NCI-H446 treated with DMSO at 0.1 percent for 48 hours (cell line): ENCODE measurements around the gene SRRM3.
"Not testable (repeated sequence)": the region's sequence is repeated elsewhere in the genome, so short reads cannot be mapped to it uniquely, and the experiment has no call there.

ENCODE experiments used
- DNase-seq: peaks from one replicate; lab custom pipeline; 2025; lab: John Stamatoyannopoulos, UW

The SRRM3 gene

DNA sequence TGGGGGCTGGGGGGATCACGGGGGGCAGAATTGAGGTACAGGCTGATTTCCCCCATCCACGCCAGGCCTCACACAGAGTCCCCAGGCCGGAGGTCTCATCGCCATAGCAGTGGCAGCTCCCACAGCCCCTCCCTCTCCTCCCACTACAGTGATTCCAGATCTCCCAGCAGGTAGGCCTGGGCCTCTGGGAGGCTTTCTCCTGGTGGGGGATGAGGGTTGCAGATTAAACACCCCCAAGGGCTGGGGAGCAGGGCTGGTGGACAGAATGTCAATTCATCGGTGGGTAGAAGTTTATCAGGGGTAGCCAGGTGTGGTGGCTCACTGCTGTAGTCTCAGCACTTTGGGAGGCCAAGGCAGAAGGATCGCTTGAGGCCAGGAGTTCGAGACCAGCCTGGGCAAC is 63.6 kb downstream of the SRRM3 start:
- no peak for DNase-seq

DNA sequence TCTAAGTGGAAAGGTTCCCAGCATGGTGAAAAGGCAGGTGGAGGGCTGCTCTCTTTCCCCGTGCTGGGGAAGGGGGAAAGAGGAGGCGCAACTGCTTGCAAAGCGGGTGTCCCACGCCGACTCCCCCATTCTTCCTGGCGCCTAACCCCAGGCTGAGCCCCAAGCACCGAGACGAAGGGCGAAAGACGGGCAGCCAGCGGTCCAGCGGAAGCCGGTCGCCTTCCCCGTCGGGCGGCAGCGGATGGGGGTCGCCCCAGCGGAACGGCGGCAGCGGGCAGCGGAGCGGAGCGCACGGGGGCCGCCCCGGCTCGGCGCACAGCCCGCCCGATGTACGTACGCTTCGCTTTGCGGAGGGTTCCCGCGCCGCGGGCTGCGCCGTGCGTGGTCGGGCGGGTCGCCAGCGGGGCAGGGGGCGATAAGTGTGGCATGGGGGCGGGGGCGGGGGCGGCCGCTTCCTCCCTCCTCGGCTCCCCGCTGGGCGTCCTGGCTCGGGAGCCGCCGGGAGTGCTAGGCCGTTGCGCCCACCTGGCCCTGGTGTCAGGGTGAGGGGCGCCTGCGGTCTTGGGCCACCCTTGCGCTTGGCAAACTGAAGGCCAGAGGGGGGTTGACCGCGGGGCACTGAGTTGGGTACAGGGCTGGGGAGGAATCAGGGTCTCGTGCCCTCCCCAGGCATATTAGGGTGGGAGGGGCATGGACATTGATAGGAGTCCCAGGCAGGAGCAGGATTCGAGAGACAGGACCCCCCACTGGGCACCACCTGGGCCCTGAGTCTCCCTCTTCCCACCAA is 65.6 kb downstream of the SRRM3 start:
- no peak for DNase-seq

DNA sequence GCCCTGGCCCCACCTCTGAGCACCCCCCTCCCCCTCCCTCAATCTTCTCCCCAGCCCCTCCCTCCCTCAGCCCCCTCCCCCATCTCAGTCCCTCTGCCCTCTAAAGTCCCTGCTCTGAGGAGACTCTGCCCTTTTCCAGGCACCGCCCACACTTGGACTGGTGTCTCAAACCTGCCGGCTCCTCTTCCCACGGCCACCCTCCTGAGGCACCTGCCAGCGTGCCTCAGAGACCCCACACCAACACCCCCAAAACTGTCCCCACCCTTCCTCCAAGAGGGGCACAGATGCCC is 66.1 kb downstream of the SRRM3 start:
- DNase-seq: no peak

DNA sequence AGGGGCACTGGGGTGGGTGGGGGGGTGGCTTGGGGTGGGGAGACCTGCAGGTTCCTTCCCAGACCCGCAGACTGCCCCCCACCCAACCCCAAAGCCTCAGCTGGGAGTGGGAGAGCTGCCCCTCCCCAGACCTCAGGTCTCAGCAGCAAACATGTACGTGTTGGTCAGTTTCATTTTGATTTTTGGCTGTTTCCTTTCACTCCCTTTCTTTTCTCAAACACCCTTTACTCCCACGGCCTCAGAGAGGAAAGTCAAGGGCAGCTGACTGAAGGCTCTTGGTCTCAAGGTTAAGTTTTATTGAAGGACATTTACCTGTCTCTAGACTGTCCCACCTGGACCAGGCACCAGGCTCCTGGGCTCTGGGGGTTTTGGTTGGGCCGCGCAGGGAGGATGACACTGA is 66.7 kb downstream of the SRRM3 start:
- DNase-seq: no peak

DNA sequence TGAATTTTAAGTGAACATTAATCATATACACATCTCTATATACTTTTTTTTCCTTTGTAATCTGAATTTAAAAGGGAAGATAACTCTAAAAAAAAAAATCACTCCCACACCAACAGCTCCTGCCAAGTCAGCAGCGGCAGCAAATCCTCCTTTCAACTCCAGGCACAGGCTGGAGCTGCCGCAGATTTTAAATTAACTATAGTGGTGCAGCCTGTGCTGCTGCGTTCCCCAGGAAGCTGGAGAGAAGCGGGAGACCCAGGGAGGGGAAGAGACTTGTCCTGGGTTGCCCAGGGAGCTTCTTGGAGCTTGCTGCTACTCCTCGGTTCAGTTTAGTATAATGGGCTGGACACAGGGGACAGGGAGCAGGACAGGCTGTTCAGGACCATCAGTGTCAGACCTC is 68.2 kb downstream of the SRRM3 start:
- no peak for DNase-seq

DNA sequence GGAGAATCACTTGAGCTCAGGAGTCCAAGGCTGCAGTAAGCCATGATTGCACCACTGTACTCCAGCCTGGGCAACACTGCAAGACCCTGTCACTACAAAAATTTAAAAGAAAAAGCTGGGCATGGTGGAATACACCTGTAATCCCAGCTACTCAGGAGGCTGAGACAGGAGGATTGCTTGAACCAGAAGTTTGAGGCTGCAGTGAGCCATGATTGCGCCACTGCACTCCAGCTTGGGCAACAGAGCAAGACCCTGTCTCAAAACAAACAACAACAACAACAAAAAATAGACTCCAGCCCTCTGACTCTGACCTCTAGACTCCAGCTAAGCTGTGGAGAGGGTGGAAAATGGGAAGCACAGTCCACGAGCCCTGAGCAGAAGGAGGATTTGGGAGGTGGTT is 69.7 kb downstream of the SRRM3 start:
- DNase-seq: not testable (repeated sequence)

DNA sequence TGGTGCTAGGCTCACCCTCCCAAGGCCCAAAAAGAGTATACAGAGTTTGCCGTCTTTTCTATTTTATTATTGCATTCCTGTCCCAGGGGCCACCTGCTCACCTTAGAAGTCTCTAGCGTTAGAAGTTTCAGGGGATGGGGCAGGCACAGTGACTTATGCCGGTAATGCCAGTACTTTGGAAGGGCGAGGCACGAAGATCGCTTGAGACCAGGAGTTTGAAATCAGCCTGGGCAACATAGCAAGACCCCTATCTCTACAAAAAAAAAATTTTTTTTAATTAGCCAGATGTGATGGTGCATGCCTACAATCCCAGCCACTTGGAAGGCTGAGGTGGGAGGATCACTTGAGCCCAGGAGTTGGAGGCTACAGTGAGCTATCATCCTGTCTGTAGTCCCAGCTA is 70.4 kb downstream of the SRRM3 start:
- DNase-seq: no peak

DNA sequence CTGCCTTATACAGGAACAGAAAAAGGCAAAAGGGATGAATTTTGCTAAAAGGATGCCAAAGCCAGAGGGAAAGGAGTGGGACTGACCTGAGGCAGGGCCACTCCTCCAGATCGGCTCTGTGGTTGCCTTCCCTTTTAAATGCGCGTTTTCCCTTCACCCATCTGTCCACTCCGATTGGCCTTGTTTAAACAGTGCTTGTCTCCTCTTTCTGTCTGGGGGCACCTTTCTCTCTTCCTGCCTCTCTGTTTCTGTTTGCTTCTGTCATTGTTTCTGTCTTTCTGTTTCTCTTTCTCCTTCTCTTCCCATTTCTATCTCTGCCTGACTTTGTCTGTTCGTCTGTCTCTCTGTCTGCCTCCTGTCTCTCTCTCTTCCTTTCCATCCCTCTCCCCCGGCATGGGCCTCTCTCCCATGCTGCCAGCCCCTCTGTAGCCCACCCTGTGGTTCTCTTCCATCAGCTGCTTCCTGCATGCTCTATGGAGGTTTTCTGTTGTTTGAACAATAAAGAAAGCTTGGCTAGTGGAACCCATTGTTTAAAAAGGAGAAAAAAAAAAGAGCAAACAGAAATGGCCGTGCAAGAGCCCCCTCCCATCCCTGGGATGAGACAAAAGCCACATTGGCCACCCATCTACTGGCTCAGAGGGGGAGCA is 71.3 kb downstream of the SRRM3 start:
- DNase-seq: no peak

DNA sequence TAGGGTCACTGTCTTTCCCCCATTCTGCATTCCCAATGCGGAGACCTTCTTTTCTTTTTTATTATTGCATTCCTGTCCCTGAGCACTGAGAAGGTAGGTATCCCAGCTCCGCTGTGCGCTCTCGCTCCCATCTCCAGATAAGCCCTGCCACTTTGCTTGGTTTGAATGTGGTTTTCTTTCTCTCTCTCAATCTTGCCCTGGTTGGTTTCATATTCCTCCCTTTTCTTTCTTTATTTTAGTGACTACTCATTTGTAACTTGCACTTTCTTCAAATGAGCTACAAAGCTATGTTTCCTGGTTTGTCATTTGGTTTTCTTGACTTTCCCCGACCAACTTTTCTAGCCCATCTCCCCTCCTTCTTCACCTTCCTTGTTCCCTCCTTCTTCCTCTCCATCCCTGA is 71.8 kb downstream of the SRRM3 start:
- DNase-seq: no peak

DNA sequence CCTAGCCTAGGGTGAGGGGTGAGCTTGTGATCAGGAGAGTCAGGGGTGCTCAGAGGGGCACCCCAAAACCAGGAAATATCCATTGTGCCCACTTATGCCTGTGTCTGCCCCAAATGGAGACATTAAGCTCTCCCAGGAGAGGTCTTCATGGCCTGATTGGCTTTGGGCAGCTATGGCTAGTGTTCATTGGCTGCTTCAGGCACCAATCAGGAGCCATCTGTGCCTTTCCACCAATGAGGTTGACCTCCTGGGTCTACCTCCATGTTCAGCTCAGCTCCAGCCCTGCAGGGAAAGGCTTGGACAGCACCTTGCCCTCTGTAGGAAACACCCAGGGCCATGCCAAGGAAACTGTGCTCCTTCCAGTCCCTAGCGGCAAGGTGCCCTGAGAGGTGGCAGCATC is 76.8 kb downstream of the SRRM3 start:
- no peak for DNase-seq

DNA sequence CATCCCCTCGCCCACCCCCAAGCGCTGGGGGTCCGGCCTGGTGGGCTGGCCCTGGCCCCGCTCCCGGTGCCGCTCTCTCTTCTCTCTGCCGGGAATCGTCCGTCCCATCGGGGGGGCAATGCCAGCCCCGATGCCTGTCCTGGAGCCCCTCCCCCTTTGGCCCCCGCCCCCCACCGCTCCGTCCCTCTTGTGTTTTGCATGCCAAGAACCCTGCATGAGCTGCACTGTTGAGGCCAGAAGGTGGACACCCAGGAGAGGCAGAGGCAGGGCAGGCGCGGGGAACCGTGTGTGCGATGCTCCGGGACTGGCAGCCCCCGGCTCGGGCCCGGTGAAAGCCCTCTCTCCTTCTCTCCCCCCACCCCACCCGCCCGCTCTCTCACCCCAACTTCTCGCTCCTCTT is 78.7 kb downstream of the SRRM3 start:
- DNase-seq: no peak

DNA sequence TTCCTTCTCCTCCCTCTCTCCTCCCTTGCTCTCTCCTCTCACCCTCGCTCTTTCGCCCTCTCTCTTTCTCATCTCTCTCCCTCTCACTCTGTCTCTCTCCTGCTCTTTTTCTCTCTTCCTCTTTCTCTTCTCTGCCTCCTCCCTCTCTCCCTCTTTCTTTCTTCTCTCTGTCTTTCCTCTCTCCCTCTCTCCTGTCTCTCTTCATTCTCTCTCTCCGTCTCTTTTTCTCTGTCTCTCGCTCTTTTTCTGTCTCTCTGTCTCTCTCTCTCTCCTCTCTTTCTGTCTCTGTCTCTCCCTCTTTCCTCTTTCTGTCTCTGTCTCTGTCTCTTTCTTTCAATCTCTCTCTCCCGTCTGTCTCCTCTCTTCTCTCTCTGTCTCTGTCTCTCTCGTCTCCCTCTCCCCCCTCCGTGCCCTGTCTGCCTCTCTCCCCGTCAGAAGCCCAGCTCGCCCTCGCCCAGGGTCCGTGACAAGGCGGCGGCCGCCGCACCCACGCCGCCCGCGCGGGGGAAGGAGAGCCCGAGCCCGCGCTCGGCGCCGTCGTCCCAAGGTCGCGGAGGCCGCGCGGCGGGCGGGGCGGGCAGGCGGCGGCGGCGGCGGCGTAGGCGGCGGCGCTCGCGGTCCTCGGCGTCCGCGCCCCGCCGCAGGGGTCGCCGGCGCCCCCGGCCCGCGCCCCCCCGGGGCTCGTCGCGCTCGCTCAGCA is 79.5 kb downstream of the SRRM3 start:
- DNase-seq: no peak

DNA sequence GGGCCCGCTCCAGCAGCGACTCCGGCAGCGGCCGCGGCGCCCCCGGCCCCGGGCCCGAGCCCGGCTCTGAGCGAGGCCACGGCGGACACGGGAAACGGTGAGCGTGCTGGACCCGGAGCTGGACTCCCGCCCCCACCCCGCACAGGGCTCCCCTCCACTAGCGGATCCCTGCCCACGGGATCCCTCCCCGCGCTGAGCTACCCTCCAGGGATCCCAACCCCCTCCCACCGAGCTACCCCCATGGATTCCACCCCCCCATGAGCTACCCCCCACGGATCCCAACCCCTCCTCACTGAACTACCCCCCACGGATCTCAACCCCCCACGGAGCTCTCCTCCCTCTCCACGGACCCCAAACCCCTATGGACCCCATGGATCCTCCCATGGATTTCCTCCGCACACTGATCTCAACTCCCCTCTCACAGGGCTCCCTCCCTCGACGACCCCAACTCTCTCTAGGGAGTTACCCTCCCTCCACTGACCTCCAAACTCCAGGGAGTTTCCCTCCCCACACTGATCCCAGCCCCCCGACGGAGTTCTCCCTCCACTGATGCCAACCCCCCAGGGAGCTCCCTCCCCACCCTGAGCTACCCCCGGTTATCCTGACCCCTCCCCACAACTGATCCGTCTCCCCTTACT is 80.1 kb downstream of the SRRM3 start:
- no peak for DNase-seq

DNA sequence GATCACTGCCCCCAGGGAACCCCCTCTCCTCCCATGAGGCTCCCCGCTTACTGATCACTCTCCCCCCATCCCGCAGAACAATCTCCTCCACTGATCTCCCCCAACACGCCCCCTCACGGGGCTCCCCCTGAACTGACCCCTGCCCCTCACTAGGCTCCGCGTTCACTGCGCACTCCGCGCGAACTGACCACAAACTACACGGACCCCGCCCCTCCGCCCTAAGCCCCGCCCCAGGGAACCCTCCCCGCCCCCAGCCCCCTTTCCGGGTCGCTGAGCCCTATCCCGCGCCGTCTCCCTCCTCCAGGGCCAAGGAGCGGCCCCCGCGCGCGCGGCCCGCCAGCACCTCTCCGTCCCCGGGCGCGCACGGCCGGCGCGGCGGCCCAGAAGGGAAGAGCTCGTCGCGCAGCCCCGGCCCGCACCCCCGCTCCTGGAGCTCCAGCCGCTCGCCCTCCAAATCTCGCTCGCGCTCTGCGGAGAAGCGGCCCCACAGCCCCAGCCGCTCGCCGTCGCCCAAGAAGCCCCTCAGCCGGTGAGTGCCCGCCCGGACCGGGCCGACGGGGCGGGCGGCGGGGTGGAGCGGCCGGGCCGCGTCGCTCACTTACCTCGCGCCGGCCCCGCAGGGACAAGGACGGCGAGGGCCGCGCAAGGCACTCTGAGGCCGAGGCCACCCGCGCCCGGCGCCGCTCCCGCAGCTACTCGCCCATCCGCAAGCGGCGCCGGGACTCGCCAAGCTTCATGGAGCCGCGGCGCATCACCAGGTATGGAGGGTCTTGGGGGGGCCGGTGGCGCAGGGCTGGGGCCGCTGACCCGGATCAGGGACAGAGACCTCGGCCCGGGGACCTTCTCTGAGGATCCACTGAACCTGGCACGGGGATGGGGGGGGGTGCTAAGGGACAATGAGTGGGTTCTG is 80.9 kb downstream of the SRRM3 start:
- DNase-seq: no peak

DNA sequence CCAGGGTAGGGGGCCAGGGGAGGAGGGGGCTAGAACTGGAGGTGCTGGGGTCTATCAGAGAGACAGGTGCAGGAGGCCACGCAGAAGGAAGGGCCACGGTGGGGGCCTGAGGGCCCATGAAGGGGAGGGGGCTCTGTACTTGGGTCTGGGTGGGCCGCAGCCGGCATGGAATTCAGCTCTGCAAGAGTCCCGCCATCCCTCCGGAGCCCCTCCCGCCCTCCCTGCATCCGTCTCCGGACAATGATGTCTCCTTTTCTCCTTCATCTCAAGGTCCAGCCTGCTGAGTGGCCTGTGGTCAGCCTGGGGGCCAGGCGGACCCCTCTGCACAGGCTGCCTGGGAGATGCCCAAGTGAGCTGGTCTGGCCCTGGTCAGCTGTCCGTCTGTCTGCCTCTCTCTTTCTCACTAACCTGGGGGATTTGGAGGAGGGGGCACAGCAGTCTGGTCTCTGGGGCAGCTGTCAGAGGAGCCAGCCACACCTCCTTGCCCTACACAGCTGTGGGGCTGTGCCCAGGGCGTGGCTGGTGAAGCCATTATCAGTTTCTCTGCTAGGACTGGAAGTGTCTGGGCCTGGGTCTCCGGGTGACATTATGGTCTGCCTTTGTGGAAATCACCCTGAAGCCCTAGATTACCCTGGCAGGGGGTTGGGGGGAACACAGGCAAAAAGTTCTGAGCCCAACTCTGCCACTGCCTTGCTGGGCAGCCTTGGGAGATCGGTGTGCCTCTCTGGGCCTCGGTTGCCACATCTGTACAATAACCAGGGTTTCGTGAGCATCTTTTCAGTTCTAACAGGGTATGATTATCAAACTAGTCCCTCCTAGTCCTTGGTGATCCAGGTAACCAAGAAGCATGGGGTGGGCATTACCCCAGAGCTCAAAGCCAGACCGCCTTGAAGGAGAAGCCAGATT is 81.8 kb downstream of the SRRM3 start:
- DNase-seq: no peak

DNA sequence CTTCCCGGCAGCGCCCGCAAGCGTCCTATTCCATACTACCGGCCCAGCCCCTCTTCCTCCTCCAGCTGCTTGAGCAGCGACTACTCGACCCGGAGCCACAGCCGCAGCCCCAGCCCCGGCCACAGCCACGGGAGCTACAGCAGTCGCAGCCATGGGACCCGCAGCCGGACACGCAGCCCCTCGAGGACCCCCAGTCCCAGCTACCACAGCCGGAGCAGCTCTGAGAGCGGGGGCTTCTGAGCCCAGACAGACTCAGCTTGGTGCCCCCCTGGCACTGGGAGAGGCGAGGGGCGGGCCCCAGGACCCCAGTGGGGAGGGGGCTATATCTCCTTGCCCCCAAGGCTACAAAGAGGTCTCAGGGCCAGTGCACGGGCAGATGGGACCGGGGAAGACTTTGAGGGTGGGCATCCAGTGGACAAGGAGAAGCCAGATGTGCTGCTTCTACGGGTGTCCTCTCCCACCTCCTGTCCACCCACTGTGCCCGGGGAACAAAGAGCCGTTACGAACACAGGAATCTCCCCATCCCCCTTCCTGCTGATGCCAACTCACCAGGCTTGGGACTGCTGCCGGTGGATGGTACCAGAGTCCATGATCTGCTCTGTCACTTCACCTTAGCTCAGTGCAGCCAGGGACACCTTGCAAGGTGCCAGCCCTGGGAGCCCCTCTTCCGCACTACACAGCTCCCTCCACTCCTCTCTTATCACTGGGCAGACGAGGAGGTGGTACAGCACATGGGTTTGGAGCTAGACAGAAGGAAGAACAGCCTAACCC is 84.1 kb downstream of the SRRM3 start:
- DNase-seq: no peak

DNA sequence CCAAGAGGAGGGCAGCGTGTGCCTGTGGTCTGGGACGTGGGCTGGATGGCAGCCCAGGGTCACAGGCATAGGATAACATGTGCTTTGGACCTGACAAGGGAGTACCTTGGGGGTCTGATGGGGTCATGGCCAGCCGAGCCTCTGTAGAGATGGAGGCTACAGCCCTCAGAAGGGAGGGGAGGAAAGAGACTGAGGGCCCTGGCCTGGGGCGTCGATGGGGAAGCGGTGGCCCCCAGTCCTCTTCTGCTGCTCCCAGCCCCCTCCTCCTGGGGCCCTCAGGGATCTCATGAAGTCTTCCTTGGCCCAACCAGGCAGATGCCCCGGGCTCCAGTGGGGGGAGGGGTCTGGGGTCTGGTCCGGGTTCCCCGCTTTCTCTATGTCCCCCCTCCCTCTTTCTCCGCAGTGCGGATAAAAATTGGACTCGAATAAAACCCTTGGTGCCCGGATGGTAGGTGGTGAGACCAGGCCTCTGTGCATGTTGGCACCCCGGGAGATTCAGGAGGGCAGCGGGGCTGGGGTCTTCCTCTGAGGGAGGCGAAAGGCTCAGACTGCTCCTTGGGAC is 85.2 kb downstream of the SRRM3 start:
- DNase-seq: no peak

DNA sequence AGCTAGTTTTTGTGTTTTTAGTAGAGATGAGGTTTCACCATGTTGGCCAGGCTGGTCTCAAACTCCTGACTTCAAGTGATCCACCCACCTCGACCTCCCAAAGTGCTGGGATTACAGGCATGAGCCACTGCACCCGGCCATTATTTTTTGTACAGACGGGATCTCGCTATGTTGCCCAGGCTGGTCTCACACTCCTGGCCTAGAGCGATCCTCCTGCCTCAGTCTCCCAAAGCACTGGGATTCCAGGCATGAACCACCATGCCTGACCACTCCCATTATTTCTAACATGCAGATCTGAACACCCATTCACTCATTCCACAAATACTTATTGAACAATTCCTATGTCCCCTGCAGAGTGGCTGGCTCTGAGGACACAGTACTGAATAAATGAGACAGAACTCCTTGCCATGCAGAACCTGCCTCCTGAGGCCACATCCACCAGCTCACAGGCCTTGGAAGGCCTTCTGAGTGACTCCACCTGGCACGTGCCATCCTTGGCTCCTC is 89.2 kb downstream of the SRRM3 start:
- DNase-seq: not testable (repeated sequence)
